MCF 10A (cell line): ENCODE results near the gene DPPA3. TPM values are rescaled to one million over a fixed set of nuclear protein-coding genes. Genes with fewer than 3 reads are reported as not detected.

ENCODE experiments used
- Bru-seq: library from RNA; stranded (reverse); fragments of 400-500 nt; gene quantifications from one replicate; lab custom pipeline; 2021; lab: Mats Ljungman, UMichigan
- BruChase-seq, 2 experiments: library from RNA; stranded (reverse); fragments of 400-500 nt; gene quantifications; one replicate each; lab custom pipeline; 2021; lab: Mats Ljungman, UMichigan
- BruUV-seq: library from RNA; stranded (reverse); fragments of 400-500 nt; replicated peaks from 2 replicates; lab custom pipeline; 2021; lab: Mats Ljungman, UMichigan
- CTCF ChIA-PET: fragments of 300-600 bp; sonication (Branson Sonifier 250); formaldehyde crosslinking; extraction: SDS; loops from one replicate; lab custom pipeline; 2021; ENCODE audit warnings: antibody characterized with exemption, inconsistent platforms; lab: Yijun Ruan, JAX
- POLR2A ChIA-PET: fragments of 300-600, 350-650 bp; sonication (Branson Sonifier 250); formaldehyde crosslinking; extraction: SDS; loops from one replicate; lab custom pipeline; 2020; ENCODE audit warnings: antibody characterized with exemption, inconsistent platforms; lab: Yijun Ruan, JAX
- DNase-seq: peaks from one replicate; pipeline ENCODE4 v3.0.0-alpha.2; 2018; ENCODE audit not compliant: unreplicated experiment
- H3K27ac Mint-ChIP-seq: one replicate; pipeline ENCODE4 v1.8.0; 2022; ENCODE audit warnings: mild to moderate bottlenecking, low read depth, mixed read lengths; ENCODE audit not compliant: unreplicated experiment
- H3K27me3 Mint-ChIP-seq: one replicate; pipeline ENCODE4 v1.8.0; 2022; ENCODE audit warnings: mixed read lengths; ENCODE audit not compliant: insufficient read depth, unreplicated experiment
- H3K36me3 Mint-ChIP-seq: one replicate; pipeline ENCODE4 v1.8.0; 2022; ENCODE audit warnings: mild to moderate bottlenecking, moderate library complexity, mixed read lengths; ENCODE audit not compliant: insufficient read depth, unreplicated experiment
- H3K4me1 Mint-ChIP-seq: one replicate; pipeline ENCODE4 v1.8.0; 2022; ENCODE audit warnings: mixed read lengths; ENCODE audit not compliant: insufficient read depth, unreplicated experiment
- H3K4me3 Mint-ChIP-seq: one replicate; pipeline ENCODE4 v1.8.0; 2022; ENCODE audit warnings: mild to moderate bottlenecking, moderate library complexity, mixed read lengths; ENCODE audit not compliant: unreplicated experiment
- H3K9me3 Mint-ChIP-seq: one replicate; pipeline ENCODE4 v1.8.0; 2022; ENCODE audit warnings: mixed read lengths; ENCODE audit not compliant: unreplicated experiment
- CTCF ChIP-seq: fragments of 200-600 bp; IDR thresholded peaks from one replicate; pipeline ENCODE4 v1.8.0; 2022; ENCODE audit warnings: antibody characterized with exemption, mild to moderate bottlenecking; ENCODE audit not compliant: unreplicated experiment
- intact Hi-C: fragments of 100-400 bp; cut with micrococcal nuclease; formaldehyde crosslinking; loops from 2 replicates; pipeline ENCODE4 v1.14.1; 2022
- long read RNA-seq: library from polyadenylated mRNA; stranded (forward); transcript quantifications from one replicate; pipeline ENCODE4 v2.0.0, GENCODE V29; 2022
- total RNA-seq: library from RNA; stranded (reverse); gene quantifications from 2 replicates; pipeline ENCODE4 v1.2.3, GENCODE V29; 2022

The DPPA3 gene
- total RNA-seq (not detected in 2 replicates), Bru-seq, nascent RNA (not detected), BruChase-seq, experiment 1, labeled RNA remaining after a 6-hour chase (not detected), BruChase-seq, experiment 2, labeled RNA remaining after a 2-hour chase (not detected)
- long read RNA-seq, result 0 reads

GRCh38 chr12:7711133-7711532 lies at the start of gene DPPA3:
DPPA3 (plus strand) TSS chr12:7711433; CDS start chr12:7711571, 138 bp downstream.
- H3K4me3 Mint-ChIP-seq, result no peak within 1 kb of the TSS
- no TSS peak for BruUV-seq
- no peak within 1 kb of the TSS for H3K27ac Mint-ChIP-seq
- no peaks in the 10 kb centered on the region for H3K4me1 Mint-ChIP-seq
- CTCF ChIA-PET, result interaction anchor here (0.6 to 1.3 kb wide), 2 partner anchors 96 to 335 kb away, joined by 4 to 8 read pairs; no protein-coding TSS in a partner anchor
- H3K27me3 Mint-ChIP-seq, result no peaks in the 10 kb centered on the region
- no peak for TF ChIP-seq CTCF
- intact Hi-C loops, result no loop called here
- no peak for DNase-seq
- H3K9me3 Mint-ChIP-seq, result no peaks in the 10 kb centered on the region
- H3K36me3 Mint-ChIP-seq, result peaks cover 6% of the 10 kb centered on the region
- POLR2A ChIA-PET, result no interaction called here

GRCh38 chr12:7661741-7662140 lies 49.5 kb upstream of the DPPA3 start:
- intact Hi-C loops, result no loop called here
- H3K4me1 Mint-ChIP-seq, result no peaks in the 10 kb centered on the region
- no peak overlapping the region for H3K27ac Mint-ChIP-seq
- BruUV-seq, result no TSS peak
- no peak for DNase-seq
- H3K4me3 Mint-ChIP-seq, result no peak overlapping the region
- no peaks in the 10 kb centered on the region for H3K27me3 Mint-ChIP-seq
- CTCF ChIA-PET, result no interaction called here
- no peak for TF ChIP-seq CTCF
- no peaks in the 10 kb centered on the region for H3K36me3 Mint-ChIP-seq
- no peaks in the 10 kb centered on the region for H3K9me3 Mint-ChIP-seq
- POLR2A ChIA-PET, result no interaction called here

GRCh38 chr12:7666595-7666994 lies 44.6 kb upstream of the DPPA3 start:
- BruUV-seq, result no TSS peak
- Mint-ChIP-seq H3K9me3 (no peaks in the 10 kb centered on the region), H3K27me3 (no peaks in the 10 kb centered on the region), H3K4me3 (no peak overlapping the region), H3K4me1 (no peaks in the 10 kb centered on the region), H3K36me3 (no peaks in the 10 kb centered on the region), H3K27ac (no peak overlapping the region)
- intact Hi-C loops, result no loop called here
- TF ChIP-seq CTCF, result no peak
- POLR2A ChIA-PET, result no interaction called here
- no peak for DNase-seq
- CTCF ChIA-PET, result interaction anchor here (0.5 to 1.3 kb wide), 8 partner anchors 10 to 826 kb away, joined by 3 to 5 read pairs (median 4); partner anchors contain the start of gene GNB3

- no TSS peak for BruUV-seq
- no peak overlapping the region for H3K4me3 Mint-ChIP-seq
- H3K27me3 Mint-ChIP-seq, result no peaks in the 10 kb centered on the region
- intact Hi-C loops, result no loop called here
- TF ChIP-seq CTCF, result no peak
- no peak overlapping the region for H3K27ac Mint-ChIP-seq
- DNase-seq, result peak; percentile 34
- ChIA-PET CTCF (interaction anchor here (0.7 to 1.3 kb wide), 6 partner anchors 9 to 447 kb away, joined by 3 to 5 read pairs (median 4); no protein-coding TSS in a partner anchor), POLR2A (no interaction called here)
- no peaks in the 10 kb centered on the region for H3K9me3 Mint-ChIP-seq
- H3K4me1 Mint-ChIP-seq, result no peaks in the 10 kb centered on the region
- H3K36me3 Mint-ChIP-seq, result no peaks in the 10 kb centered on the region
These were observed 44.1 kb upstream of the DPPA3 start for GRCh38 chr12:7667125-7667524.
